Breast epithelium (tissue), 3 donors: ENCODE results near the gene ZNF831.

Experiments
- CTCF ChIP-seq, 3 donors: fragments of 450-650 bp; IDR thresholded peaks; one replicate each; pipeline ENCODE4 v1.5.1; 2016 to 2017; ENCODE audit warnings: antibody characterized with exemption in 3 of 3, mild to moderate bottlenecking in 3 of 3, moderate library complexity in 3 of 3
- POLR2A ChIP-seq: fragments of 450-650 bp; IDR thresholded peaks from one replicate; pipeline ENCODE4 v1.6.1; 2016; ENCODE audit warnings: antibody characterized with exemption, mild to moderate bottlenecking, moderate library complexity
- POLR2AphosphoS5 ChIP-seq, 3 donors: sonication (generic); formaldehyde crosslinking; IDR thresholded peaks; one replicate each; pipeline ENCODE4 v1.6.1; 2017; ENCODE audit warnings: antibody characterized with exemption in 3 of 3

- no peak for TF ChIP-seq CTCF (IDR thresholded peaks at IDR 0.05)
- no peak for TF ChIP-seq POLR2A
- TF ChIP-seq POLR2AphosphoS5 (IDR thresholded peaks at IDR 0.05): no peak
Measured at GRCh38 chr20:59176812-59177211, 13.2 kb downstream of the ZNF831 start.
